PC-3 (cell line): ENCODE measurements around the gene REV1. TPM values are rescaled to one million over a fixed set of nuclear protein-coding genes. Genes with fewer than 3 reads are reported as not detected.

Experiments
- ATAC-seq: fragments of 200-7000 bp; cut with Tn5 transposase; 2 replicates; pipeline ENCODE4 v1.9.1; 2020; ENCODE audit warnings: mild to moderate bottlenecking, moderate library complexity
- BruUV-seq: library from RNA; stranded (reverse); fragments of 400-500 nt; replicated peaks from 2 replicates; lab custom pipeline; 2021; lab: Mats Ljungman, UMichigan
- CTCF ChIA-PET: fragments of 300-600 bp; sonication (Branson Sonifier 250); formaldehyde crosslinking; loops from one replicate; lab custom pipeline; 2022; ENCODE audit warnings: antibody characterized with exemption; lab: Charles Lee
- POLR2A ChIA-PET: fragments of 300-600 bp; sonication (Branson Sonifier 250); formaldehyde crosslinking; loops from one replicate; lab custom pipeline; 2022; ENCODE audit warnings: antibody characterized with exemption; ENCODE audit not compliant: unreplicated experiment; lab: Charles Lee
- DNase-seq: peaks from one replicate; pipeline ENCODE4 v3.0.0-alpha.2; 2015
- H2AFZ ChIP-seq: fragments of 300-600 bp; sonication (generic); 2 replicates; pipeline ENCODE4 v1.6.0; 2016; ENCODE audit warnings: antibody characterized with exemption, low read length
- H3F3A ChIP-seq: fragments of 300-600 bp; sonication (generic); one replicate; pipeline ENCODE4 v1.6.0; 2017; ENCODE audit warnings: antibody characterized with exemption, low read length, control low read depth, mild to moderate bottlenecking; ENCODE audit not compliant: unreplicated experiment
- H3K27ac ChIP-seq: fragments of 300-600 bp; sonication (generic); 2 replicates; pipeline ENCODE4 v1.5.1; 2016; ENCODE audit warnings: mild to moderate bottlenecking, low read length
- H3K27me3 ChIP-seq: fragments of 300-600 bp; sonication (generic); 2 replicates; pipeline ENCODE4 v1.6.1; 2016; ENCODE audit warnings: low read length, mixed read lengths
- H3K36me3 ChIP-seq: fragments of 300-600 bp; sonication (generic); 2 replicates; pipeline ENCODE4 v1.6.1; 2016; ENCODE audit warnings: low read depth, mixed run types, low read length, mixed read lengths
- H3K4me1 ChIP-seq: fragments of 300-600 bp; sonication (generic); 2 replicates; pipeline ENCODE4 v1.5.1; 2016; ENCODE audit warnings: low read length; ENCODE audit not compliant: insufficient read depth
- H3K4me2 ChIP-seq: fragments of 300-600 bp; sonication (generic); 2 replicates; pipeline ENCODE4 v1.6.0; 2016; ENCODE audit warnings: low read length
- H3K4me3 ChIP-seq: fragments of 300-600 bp; sonication (generic); 2 replicates; pipeline ENCODE4 v1.5.1; 2016; ENCODE audit warnings: mild to moderate bottlenecking, low read length, mixed read lengths
- H3K79me2 ChIP-seq: fragments of 300-600 bp; sonication (generic); 2 replicates; pipeline ENCODE4 v1.6.1; 2017; ENCODE audit warnings: low read length, mixed read lengths
- H3K9ac ChIP-seq: fragments of 300-600 bp; sonication (generic); 2 replicates; pipeline ENCODE4 v1.6.0; 2016; ENCODE audit warnings: mild to moderate bottlenecking, low read length
- H3K9me2 ChIP-seq: fragments of 300-600 bp; sonication (generic); replicated peaks from 2 replicates; pipeline ENCODE4 v1.6.1; 2016; ENCODE audit warnings: mixed run types, low read length, mixed read lengths
- H3K9me3 ChIP-seq: fragments of 300-600 bp; sonication (generic); 2 replicates; pipeline ENCODE4 v1.6.1; 2016; ENCODE audit warnings: low read length, mixed read lengths
- H4K20me1 ChIP-seq: fragments of 300-600 bp; sonication (generic); 2 replicates; pipeline ENCODE4 v1.6.1; 2016; ENCODE audit warnings: low read length, mixed read lengths
- CTCF ChIP-seq: fragments of 300-600 bp; sonication (generic); conservative IDR thresholded peaks from 2 replicates; pipeline ENCODE4 v1.5.1; 2017; ENCODE audit warnings: antibody characterized with exemption, low read depth, mild to moderate bottlenecking, low read length
- EZH2 ChIP-seq: fragments of 300-600 bp; sonication (generic); IDR thresholded peaks from one replicate; pipeline ENCODE4 v1.6.1; 2017; ENCODE audit warnings: antibody characterized with exemption, mild to moderate bottlenecking, low read length; ENCODE audit not compliant: unreplicated experiment
- EZH2phosphoT487 ChIP-seq: fragments of 300-600 bp; sonication (generic); IDR thresholded peaks from 2 replicates; pipeline ENCODE4 v1.6.1; 2018; ENCODE audit warnings: mild to moderate bottlenecking, antibody characterized with exemption, low read length, borderline replicate concordance
- intact Hi-C: fragments of 100-400 bp; cut with micrococcal nuclease; formaldehyde crosslinking; loops from 2 replicates; pipeline ENCODE4 v1.9.0; 2023
- total RNA-seq: library from RNA; depleted of rRNA; stranded (reverse); fragments of >200 nt; gene quantifications from 2 replicates; pipeline ENCODE4 v1.2.3, GENCODE V29; 2014

The REV1 gene
- total RNA-seq, 1 experiment from 2014 or later, result 17.9 TPM

GRCh38 chr2:99495115-99495860, 5.5 kb upstream of the REV1 start:
- Histone ChIP-seq H2AFZ (no peak overlapping the region), H3K79me2 (no peaks in the 10 kb centered on the region), H3K36me3 (no peaks in the 10 kb centered on the region), H3K9me2 (no peaks in the 10 kb centered on the region), H3K4me1 (peaks cover 4% of the 10 kb centered on the region; the same call in 1 of the 2 replicates), H3K9ac (no peak overlapping the region), H3F3A (no peaks in the 10 kb centered on the region), H3K9me3 (no peaks in the 10 kb centered on the region), H3K4me3 (no peak overlapping the region), H3K27ac (no peak overlapping the region), H3K27me3 (no peaks in the 10 kb centered on the region), H3K4me2 (no peak overlapping the region), H4K20me1 (no peaks in the 10 kb centered on the region)
- ChIA-PET POLR2A (no interaction called here), CTCF (no interaction called here)
- TF ChIP-seq EZH2 (no peak), CTCF (no peak), EZH2phosphoT487 (no peak)
- no TSS peak for BruUV-seq
- no peak for DNase-seq
- intact Hi-C loops, result loop anchor here (10.0 kb wide), 1 partner anchor 410 kb away; no protein-coding TSS in a partner anchor
- no peak for ATAC-seq

GRCh38 chr2:99492721-99493120, 2.9 kb upstream of the REV1 start:
- CTCF ChIA-PET, result no interaction called here
- BruUV-seq, result no TSS peak
- no peak overlapping the region for H2AFZ ChIP-seq
- H3K27ac ChIP-seq, result no peak overlapping the region
- H3F3A ChIP-seq, result no peaks in the 10 kb centered on the region
- DNase-seq (no peak), ATAC-seq (no peak)
- H3K4me1 ChIP-seq, result peaks cover 12% of the 10 kb centered on the region
- TF ChIP-seq CTCF, result no peak
- no peak for TF ChIP-seq EZH2phosphoT487
- TF ChIP-seq EZH2, result no peak
- H3K36me3 ChIP-seq, result no peaks in the 10 kb centered on the region
- no peak overlapping the region for H3K4me2 ChIP-seq
- H3K27me3 ChIP-seq, result no peaks in the 10 kb centered on the region
- no peaks in the 10 kb centered on the region for H3K9me2 ChIP-seq
- POLR2A ChIA-PET, result no interaction called here
- H3K79me2 ChIP-seq, result peaks cover 16% of the 10 kb centered on the region
- H3K9me3 ChIP-seq, result no peaks in the 10 kb centered on the region
- H4K20me1 ChIP-seq, result no peaks in the 10 kb centered on the region
- H3K4me3 ChIP-seq, result no peak overlapping the region
- intact Hi-C loops, result loop anchor here (10.0 kb wide), 1 partner anchor 408 kb away; no protein-coding TSS in a partner anchor
- H3K9ac ChIP-seq, result no peak overlapping the region
